H1 (cell line): ENCODE data around the gene PKIB.

ENCODE experiments used
- CREB1 ChIP-seq: IDR thresholded peaks from 2 replicates; pipeline ENCODE4 v1.6.1; 2012; ENCODE audit warnings: inconsistent platforms
- CTCF ChIP-seq, 3 experiments: IDR thresholded peaks; 1 replicate in 2 of 3; 2 replicates in 1 of 3; pipeline versions ENCODE4 v1.5.1 to v1.6.1; 2011; ENCODE audit warnings: low read length in 3 of 3, mild to moderate bottlenecking in 3 of 3, inconsistent platforms in 2 of 3, low read depth in 1 of 3, moderate library complexity in 1 of 3; ENCODE audit not compliant: insufficient read depth in 1 of 3; ENCODE audit errors: control extremely low read depth in 1 of 3
- KDM1A ChIP-seq: fragments of 200-600, 300-600 bp; sonication (generic); IDR thresholded peaks from 2 replicates; pipeline ENCODE4 v1.7.1; 2016; ENCODE audit warnings: mild to moderate bottlenecking, low read length, borderline replicate concordance
- POLR2A ChIP-seq, 2 experiments: IDR thresholded peaks; 1 replicate in 1 of 2; 2 replicates in 1 of 2; pipeline ENCODE4 v1.6.1; 2011; ENCODE audit warnings: low read depth in 2 of 2, low read length in 2 of 2, mild to moderate bottlenecking in 2 of 2; ENCODE audit errors: control extremely low read depth in 1 of 2
- RAD21 ChIP-seq, 2 experiments: IDR thresholded peaks in 1 of 2; conservative IDR thresholded peaks in 1 of 2; 2 replicates each; pipeline ENCODE4 v1.6.1; 2011; ENCODE audit warnings: low read depth in 2 of 2, low read length in 2 of 2, improper control_type of control experiment in 1 of 2, inconsistent platforms in 1 of 2, mild to moderate bottlenecking in 1 of 2, moderate library complexity in 1 of 2
- TAF1 ChIP-seq: IDR thresholded peaks from 2 replicates; pipeline ENCODE4 v1.6.1; 2011; ENCODE audit warnings: mild to moderate bottlenecking, low read depth, low read length

- no peak for TF ChIP-seq CREB1
- TF ChIP-seq TAF1 = no peak
- no peak for TF ChIP-seq RAD21 (IDR thresholded peaks at IDR 0.05 in 1 of 2, conservative IDR thresholded peaks at IDR 0.05 in 1 of 2; ENCODE audit: low read depth in 2 of 2, low read length in 2 of 2)
- no peak for TF ChIP-seq POLR2A (IDR thresholded peaks at IDR 0.05; ENCODE audit: control extremely low read depth in 1 of 2, low read depth in 2 of 2, low read length in 2 of 2)
- no peak for TF ChIP-seq CTCF (IDR thresholded peaks at IDR 0.05; ENCODE audit: control extremely low read depth in 1 of 3, insufficient read depth in 1 of 3, low read depth in 1 of 3, low read length in 3 of 3)
- TF ChIP-seq KDM1A = no peak
These were observed 73.9 kb downstream of the PKIB start for GRCh38 chr6:122683989-122684651.
